Measurements from ENCODE around the gene RFC4. TPM values are rescaled to one million over a fixed set of nuclear protein-coding genes. Genes with fewer than 3 reads are reported as not detected.
A peak's percentile ranks its signal among the peaks of the same experiment; 100 is the strongest.

The RFC4 gene
- total and polyA plus RNA-seq, 9 of the 15 experiments (the other 6 are each of a cell fraction or from before 2014, with no cell fraction given) = 105 to 227 (median 180) TPM

DNA sequence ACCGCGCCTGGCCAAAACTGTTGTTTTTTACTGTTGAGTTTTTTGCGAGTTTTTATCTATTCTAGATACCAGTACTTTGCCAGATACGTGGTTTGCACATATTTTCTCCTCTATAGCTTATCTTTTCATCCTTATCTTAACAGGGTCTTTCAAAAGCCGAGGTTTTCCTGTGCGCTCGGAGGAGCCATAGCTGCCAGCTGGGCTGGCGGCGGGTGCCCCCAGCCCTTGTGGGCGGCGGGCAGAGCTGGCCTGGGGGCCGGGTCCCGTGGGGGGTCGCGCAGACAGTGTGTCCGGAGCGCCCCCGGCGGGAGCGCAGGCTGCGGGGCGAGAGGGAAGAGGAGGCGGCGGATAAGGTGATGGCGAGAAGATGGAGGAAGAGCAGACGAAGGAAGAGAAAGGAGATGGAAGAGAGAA, 34.0 kb downstream of the RFC4 start:
- H3K79me2 ChIP-seq (ENCODE audit: control insufficient read depth, insufficient read depth, low read length) = no peaks in the 10 kb centered on the region
- no peak overlapping the region for H3K9ac ChIP-seq (ENCODE audit: insufficient read depth in 1 of 2, low read depth in 2 of 2, low read length in 2 of 2)
- H3K9me3 ChIP-seq (replicated peaks; ENCODE audit: control insufficient read depth, insufficient read depth, low read depth, low read length) = no peaks in the 10 kb centered on the region
- H3K9me1 ChIP-seq (ENCODE audit: control insufficient read depth, insufficient read depth, low read length) = no peaks in the 10 kb centered on the region
- H3K4me2 ChIP-seq (ENCODE audit: insufficient read depth, low read length) = no peak overlapping the region
- peaks cover 0 to 10% of the 10 kb centered on the region in 2 experiments; a peak in 2 of 5 replicates for H3K27me3 ChIP-seq (ENCODE audit: control insufficient read depth in 2 of 2, insufficient read depth in 2 of 2, low read length in 2 of 2)
- BruUV-seq (replicated peaks) = no TSS peak
- no peak for DNase-seq (ENCODE audit: extremely low read depth in 1 of 4, low spot score in 3 of 4)
- no peaks in the 10 kb centered on the region for H4K20me1 ChIP-seq (replicated peaks; ENCODE audit: control insufficient read depth, insufficient read depth, low read length)
- no peak overlapping the region for H3K27ac ChIP-seq (ENCODE audit: extremely low read depth, low read depth, low read length)
- H3K36me3 ChIP-seq (ENCODE audit: control insufficient read depth, insufficient read depth, low read length) = no peaks in the 10 kb centered on the region
- H2AFZ ChIP-seq (ENCODE audit: low read depth, low read length) = no peak overlapping the region
- no peak overlapping the region for H3K4me3 ChIP-seq
- intact Hi-C loops (cut with micrococcal nuclease) = no loop called here
- peaks cover 0 to 13% of the 10 kb centered on the region in 2 experiments; a peak in 2 of 5 replicates for H3K4me1 ChIP-seq (replicated peaks in 1 of 2; ENCODE audit: control insufficient read depth in 2 of 2, insufficient read depth in 2 of 2, low read length in 2 of 2)
- 37% methylated on average over 13 of the region's 26 CpGs for WGBS (ENCODE audit: insufficient coverage, low coverage, missing lambda C conversion rate)
- in situ Hi-C loops (cut with MboI) = no loop called here
- ATAC-seq = no peak
- CTCF ChIA-PET (ENCODE audit: low intra/inter-chr PET ratio) = no interaction called here
- FAIRE-seq = no peak
- TF ChIP-seq, protein P1, sequence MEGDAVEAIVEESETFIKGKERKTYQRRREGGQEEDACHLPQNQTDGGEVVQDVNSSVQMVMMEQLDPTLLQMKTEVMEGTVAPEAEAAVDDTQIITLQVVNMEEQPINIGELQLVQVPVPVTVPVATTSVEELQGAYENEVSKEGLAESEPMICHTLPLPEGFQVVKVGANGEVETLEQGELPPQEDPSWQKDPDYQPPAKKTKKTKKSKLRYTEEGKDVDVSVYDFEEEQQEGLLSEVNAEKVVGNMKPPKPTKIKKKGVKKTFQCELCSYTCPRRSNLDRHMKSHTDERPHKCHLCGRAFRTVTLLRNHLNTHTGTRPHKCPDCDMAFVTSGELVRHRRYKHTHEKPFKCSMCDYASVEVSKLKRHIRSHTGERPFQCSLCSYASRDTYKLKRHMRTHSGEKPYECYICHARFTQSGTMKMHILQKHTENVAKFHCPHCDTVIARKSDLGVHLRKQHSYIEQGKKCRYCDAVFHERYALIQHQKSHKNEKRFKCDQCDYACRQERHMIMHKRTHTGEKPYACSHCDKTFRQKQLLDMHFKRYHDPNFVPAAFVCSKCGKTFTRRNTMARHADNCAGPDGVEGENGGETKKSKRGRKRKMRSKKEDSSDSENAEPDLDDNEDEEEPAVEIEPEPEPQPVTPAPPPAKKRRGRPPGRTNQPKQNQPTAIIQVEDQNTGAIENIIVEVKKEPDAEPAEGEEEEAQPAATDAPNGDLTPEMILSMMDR (IDR thresholded peaks at IDR 0.05 in 2 of 3, conservative IDR thresholded peaks at IDR 0.05 in 1 of 3; ENCODE audit: insufficient read depth in 2 of 3, low read depth in 1 of 3, low read length in 3 of 3) = 0 out of 6 replicates have a peak, but pooled peaks of 1 of the 3 experiments have one; percentile 1
- TF ChIP-seq ZNF282 (CRISPR knock-in tag; IDR thresholded peaks at IDR 0.05) = no peak
- TF ChIP-seq, protein P2, sequence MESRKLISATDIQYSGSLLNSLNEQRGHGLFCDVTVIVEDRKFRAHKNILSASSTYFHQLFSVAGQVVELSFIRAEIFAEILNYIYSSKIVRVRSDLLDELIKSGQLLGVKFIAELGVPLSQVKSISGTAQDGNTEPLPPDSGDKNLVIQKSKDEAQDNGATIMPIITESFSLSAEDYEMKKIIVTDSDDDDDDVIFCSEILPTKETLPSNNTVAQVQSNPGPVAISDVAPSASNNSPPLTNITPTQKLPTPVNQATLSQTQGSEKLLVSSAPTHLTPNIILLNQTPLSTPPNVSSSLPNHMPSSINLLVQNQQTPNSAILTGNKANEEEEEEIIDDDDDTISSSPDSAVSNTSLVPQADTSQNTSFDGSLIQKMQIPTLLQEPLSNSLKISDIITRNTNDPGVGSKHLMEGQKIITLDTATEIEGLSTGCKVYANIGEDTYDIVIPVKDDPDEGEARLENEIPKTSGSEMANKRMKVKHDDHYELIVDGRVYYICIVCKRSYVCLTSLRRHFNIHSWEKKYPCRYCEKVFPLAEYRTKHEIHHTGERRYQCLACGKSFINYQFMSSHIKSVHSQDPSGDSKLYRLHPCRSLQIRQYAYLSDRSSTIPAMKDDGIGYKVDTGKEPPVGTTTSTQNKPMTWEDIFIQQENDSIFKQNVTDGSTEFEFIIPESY (CRISPR knock-in tag; IDR thresholded peaks at IDR 0.05) = peak; percentile 30; the same call in 1 of the 2 replicates
- POLR2A ChIA-PET = interaction anchor here (1.2 to 4.5 kb wide), 2 partner anchors 9 to 11 kb away, joined by 5 to 68 read pairs; partner anchors contain the start of gene EIF4A2

All from K562 (cell line).